ENCODE measurements around the gene RIPK4. TPM values are rescaled to one million over a fixed set of nuclear protein-coding genes. Genes with fewer than 3 reads are reported as not detected.

RIPK4 gene
- polyA plus RNA-seq, 1 donor (not counting 4 experiments of a cell fraction or from before 2014, with no cell fraction given), result 18.4 TPM

DNA sequence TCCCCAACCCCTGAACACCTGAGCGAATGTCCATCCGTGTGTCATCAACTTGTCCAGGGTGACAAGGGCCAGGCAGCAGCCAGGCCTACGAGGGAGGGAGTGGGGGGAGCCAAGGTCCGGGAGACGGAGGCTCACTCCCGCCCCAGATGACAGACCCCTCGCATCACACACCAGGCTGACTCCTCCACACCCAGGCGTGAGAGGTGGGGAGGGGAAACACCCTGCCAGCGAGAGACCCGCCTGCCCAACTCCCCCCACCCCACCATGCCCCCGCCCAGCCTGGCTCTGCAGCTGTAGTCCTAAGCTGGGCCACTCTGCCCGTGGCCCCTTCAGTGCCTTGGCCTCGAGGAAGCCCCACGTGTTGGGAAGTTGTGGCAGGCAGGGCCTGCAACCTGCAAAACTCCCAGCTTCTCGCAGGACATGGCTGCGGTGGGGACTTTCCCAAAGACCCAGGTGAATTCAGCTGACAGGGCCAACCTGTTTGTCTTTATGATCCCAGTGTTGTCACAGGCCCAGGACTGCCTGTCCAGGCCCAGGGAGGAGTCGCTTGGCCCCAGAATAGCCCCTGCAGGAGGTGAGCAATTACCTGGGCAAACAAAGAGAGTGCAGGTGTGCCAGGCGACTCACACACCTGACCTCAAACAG is 62.9 kb downstream of the RIPK4 start:
- TF ChIP-seq EZH2 (IDR thresholded peaks at IDR 0.05; ENCODE audit: low read length), result no peak
- TF ChIP-seq, protein P1, sequence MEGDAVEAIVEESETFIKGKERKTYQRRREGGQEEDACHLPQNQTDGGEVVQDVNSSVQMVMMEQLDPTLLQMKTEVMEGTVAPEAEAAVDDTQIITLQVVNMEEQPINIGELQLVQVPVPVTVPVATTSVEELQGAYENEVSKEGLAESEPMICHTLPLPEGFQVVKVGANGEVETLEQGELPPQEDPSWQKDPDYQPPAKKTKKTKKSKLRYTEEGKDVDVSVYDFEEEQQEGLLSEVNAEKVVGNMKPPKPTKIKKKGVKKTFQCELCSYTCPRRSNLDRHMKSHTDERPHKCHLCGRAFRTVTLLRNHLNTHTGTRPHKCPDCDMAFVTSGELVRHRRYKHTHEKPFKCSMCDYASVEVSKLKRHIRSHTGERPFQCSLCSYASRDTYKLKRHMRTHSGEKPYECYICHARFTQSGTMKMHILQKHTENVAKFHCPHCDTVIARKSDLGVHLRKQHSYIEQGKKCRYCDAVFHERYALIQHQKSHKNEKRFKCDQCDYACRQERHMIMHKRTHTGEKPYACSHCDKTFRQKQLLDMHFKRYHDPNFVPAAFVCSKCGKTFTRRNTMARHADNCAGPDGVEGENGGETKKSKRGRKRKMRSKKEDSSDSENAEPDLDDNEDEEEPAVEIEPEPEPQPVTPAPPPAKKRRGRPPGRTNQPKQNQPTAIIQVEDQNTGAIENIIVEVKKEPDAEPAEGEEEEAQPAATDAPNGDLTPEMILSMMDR (optimal IDR thresholded peaks at IDR 0.05 in 1 of 3, IDR thresholded peaks at IDR 0.05 in 1 of 3, conservative IDR thresholded peaks at IDR 0.05 in 1 of 3; ENCODE audit: extremely low read depth in 1 of 3, insufficient read depth in 2 of 3, low read length in 3 of 3), result no peak
- FAIRE-seq, result no peak

DNA sequence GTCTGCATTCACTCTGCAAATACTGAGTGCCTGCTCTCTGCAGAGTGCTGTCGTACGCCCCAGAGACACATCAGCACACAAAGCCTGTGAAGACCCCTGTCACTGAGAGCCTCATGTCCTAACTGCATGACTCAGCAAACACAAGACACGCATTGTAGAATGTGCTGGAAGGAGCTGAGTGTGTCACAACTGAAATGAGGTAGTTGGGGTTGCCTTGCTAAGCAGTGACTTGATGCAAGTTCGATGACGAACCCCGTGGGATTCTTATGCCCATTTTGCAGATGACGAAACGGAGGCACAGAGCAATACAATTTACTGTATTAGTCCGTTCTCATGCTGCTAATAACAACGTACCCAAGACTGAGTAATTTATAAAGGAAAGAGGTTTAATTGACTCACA is 65.1 kb downstream of the RIPK4 start:
- no peak overlapping the region for H3K27ac ChIP-seq (ENCODE audit: control insufficient read depth, insufficient read depth, low read length)
- H3K79me2 ChIP-seq (ENCODE audit: control insufficient read depth, insufficient read depth, low read length), result no peaks in the 10 kb centered on the region
- TF ChIP-seq, protein P1 (optimal IDR thresholded peaks at IDR 0.05 in 1 of 3, IDR thresholded peaks at IDR 0.05 in 1 of 3, conservative IDR thresholded peaks at IDR 0.05 in 1 of 3; ENCODE audit: extremely low read depth in 1 of 3, insufficient read depth in 2 of 3, low read length in 3 of 3), result no peak
- TF ChIP-seq EZH2 (IDR thresholded peaks at IDR 0.05; ENCODE audit: low read length), result no peak
- H3K4me1 ChIP-seq (ENCODE audit: control insufficient read depth, extremely low read depth, insufficient read depth, low read length), result peaks cover 10% of the 10 kb centered on the region
- H3K9me1 ChIP-seq (ENCODE audit: control insufficient read depth, extremely low read depth, insufficient read depth, low read length), result no peaks in the 10 kb centered on the region
- no peaks in the 10 kb centered on the region for H4K20me1 ChIP-seq (ENCODE audit: control insufficient read depth, extremely low read depth, insufficient read depth, low read length)
- dilution Hi-C loops (cut with MboI; ENCODE audit: extremely low pct_ligation_motif_present, low sequenced_read_pairs), result no loop called here
- H3K9me3 ChIP-seq (ENCODE audit: control insufficient read depth, low read depth, low read length), result no peaks in the 10 kb centered on the region
- H2AFZ ChIP-seq (ENCODE audit: control insufficient read depth, low read length), result no peak overlapping the region
- H3K4me3 ChIP-seq (ENCODE audit: control insufficient read depth in 2 of 3, extremely low read depth in 1 of 3, insufficient read depth in 2 of 3, low read depth in 1 of 3, low read length in 3 of 3), result no peak overlapping the region
- H3K36me3 ChIP-seq (ENCODE audit: control insufficient read depth in 2 of 2, extremely low read depth in 1 of 2, insufficient read depth in 2 of 2, low read length in 2 of 2), result no peaks in the 10 kb centered on the region
- no peak overlapping the region for H3K4me2 ChIP-seq (ENCODE audit: control insufficient read depth, extremely low read depth, insufficient read depth, low read depth, low read length)
- no peak for FAIRE-seq
- no peak for DNase-seq (ENCODE audit: low read depth, low spot score)
- no peak overlapping the region for H3K9ac ChIP-seq (ENCODE audit: control insufficient read depth, extremely low read depth, insufficient read depth, low read length)
- H3K27me3 ChIP-seq (ENCODE audit: control insufficient read depth, extremely low read depth, insufficient read depth, low read length), result no peaks in the 10 kb centered on the region

More for the DNA sequence above, 62.9 kb downstream of the RIPK4 start:
- no peaks in the 10 kb centered on the region for H3K9me1 ChIP-seq (ENCODE audit: control insufficient read depth, extremely low read depth, insufficient read depth, low read length)
- H3K4me2 ChIP-seq (ENCODE audit: control insufficient read depth, extremely low read depth, insufficient read depth, low read depth, low read length), result no peak overlapping the region
- dilution Hi-C loops (cut with MboI; ENCODE audit: extremely low pct_ligation_motif_present, low sequenced_read_pairs), result no loop called here
- H3K4me1 ChIP-seq (ENCODE audit: control insufficient read depth, extremely low read depth, insufficient read depth, low read length), result peaks cover 25% of the 10 kb centered on the region
- no peaks in the 10 kb centered on the region for H3K27me3 ChIP-seq (ENCODE audit: control insufficient read depth, extremely low read depth, insufficient read depth, low read length)
- no peaks in the 10 kb centered on the region for H4K20me1 ChIP-seq (ENCODE audit: control insufficient read depth, extremely low read depth, insufficient read depth, low read length)
- H3K9ac ChIP-seq (ENCODE audit: control insufficient read depth, extremely low read depth, insufficient read depth, low read length), result no peak overlapping the region
- H3K27ac ChIP-seq (ENCODE audit: control insufficient read depth, insufficient read depth, low read length), result no peak overlapping the region
- no peak overlapping the region for H3K4me3 ChIP-seq (ENCODE audit: control insufficient read depth in 2 of 3, extremely low read depth in 1 of 3, insufficient read depth in 2 of 3, low read depth in 1 of 3, low read length in 3 of 3)
- H3K36me3 ChIP-seq (ENCODE audit: control insufficient read depth in 2 of 2, extremely low read depth in 1 of 2, insufficient read depth in 2 of 2, low read length in 2 of 2), result no peaks in the 10 kb centered on the region
- no peak overlapping the region for H2AFZ ChIP-seq (ENCODE audit: control insufficient read depth, low read length)
- DNase-seq (ENCODE audit: low read depth, low spot score), result no peak
- H3K79me2 ChIP-seq (ENCODE audit: control insufficient read depth, insufficient read depth, low read length), result no peaks in the 10 kb centered on the region
- no peaks in the 10 kb centered on the region for H3K9me3 ChIP-seq (ENCODE audit: control insufficient read depth, low read depth, low read length)
